HG03342 (cell line): ENCODE data around the gene GPRC5C.
A peak's percentile ranks its signal among the peaks of the same experiment; 100 is the strongest.
"Not testable (repeated sequence)": the region's sequence is repeated elsewhere in the genome, so short reads cannot be mapped to it uniquely, and the experiment has no call there.

ENCODE experiments used
- ATAC-seq: cut with Tn5 transposase; IDR thresholded peaks from one replicate; pipeline ENCODE4 v1.9.1; 2021; ENCODE audit warnings: mild to moderate bottlenecking, moderate library complexity; ENCODE audit not compliant: unreplicated experiment

The GPRC5C gene

GRCh38 chr17:74466111-74466827, 34.4 kb downstream of the GPRC5C start, which contains the start of gene CD300A:
TSS of gene CD300A (plus strand) at chr17:74466634. CDS start at chr17:74466704, 70 bp downstream.
- no peak for ATAC-seq

GRCh38 chr17:74466828-74467184, 34.9 kb downstream of the GPRC5C start:
- ATAC-seq = no peak

DNA sequence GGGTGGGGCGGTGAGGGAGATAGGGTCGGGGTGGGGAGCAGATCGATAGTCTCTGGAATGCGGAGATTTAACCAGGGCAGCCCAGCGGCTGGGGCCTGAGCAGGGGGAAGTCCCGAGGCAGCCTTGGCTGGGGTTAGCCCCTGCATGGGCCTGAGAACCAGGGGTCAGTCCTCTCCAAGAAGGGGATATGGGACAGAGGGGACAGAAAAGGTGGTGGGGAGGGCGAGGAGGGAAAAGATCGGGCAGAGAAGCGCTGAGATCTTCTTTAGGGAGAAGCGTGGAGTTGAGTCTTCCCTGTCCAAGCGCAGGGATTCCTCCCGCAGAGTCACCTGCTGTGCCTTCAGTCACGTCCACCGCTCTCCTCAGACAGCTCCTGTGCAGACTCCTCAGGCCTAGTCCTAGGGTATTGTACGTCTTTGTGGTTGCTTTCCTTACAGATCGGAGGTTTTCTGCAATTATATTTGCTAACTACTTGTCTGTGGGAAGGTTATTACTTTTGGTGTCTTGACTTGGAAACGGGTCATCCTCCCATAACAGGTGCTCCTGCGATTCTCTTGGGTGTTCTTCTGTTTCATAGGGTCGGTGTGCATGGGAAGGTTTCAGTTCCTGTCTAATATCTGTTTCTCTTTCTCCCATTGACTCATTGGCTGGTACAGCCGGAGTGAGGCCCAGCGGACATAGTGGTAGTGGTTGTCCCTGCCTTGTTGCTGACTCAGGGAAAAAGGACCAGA, 35.5 kb downstream of the GPRC5C start:
- ATAC-seq = peak; percentile 83

DNA sequence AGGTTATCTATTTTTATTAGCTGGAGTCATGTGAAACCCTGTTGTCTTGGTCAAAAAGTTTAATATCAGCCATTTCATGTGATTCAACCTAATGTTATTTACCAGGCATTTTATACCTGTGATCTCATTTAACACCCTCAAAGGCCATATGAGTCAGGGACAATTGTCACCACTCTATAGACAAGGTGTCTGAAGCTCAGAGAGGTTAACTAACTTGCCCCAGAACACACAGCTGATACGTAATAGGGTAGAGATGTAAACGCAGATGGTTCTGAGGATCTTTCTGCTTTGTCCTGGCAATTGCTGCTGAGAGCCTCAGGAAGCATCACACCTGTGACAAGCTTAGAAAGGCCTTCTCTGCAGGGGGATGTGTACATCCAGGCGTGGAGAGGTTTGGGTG, 39.5 kb downstream of the GPRC5C start:
- no peak for ATAC-seq

- ATAC-seq = no peak
These were observed 41.0 kb downstream of the GPRC5C start for GRCh38 chr17:74472890-74473289.

DNA sequence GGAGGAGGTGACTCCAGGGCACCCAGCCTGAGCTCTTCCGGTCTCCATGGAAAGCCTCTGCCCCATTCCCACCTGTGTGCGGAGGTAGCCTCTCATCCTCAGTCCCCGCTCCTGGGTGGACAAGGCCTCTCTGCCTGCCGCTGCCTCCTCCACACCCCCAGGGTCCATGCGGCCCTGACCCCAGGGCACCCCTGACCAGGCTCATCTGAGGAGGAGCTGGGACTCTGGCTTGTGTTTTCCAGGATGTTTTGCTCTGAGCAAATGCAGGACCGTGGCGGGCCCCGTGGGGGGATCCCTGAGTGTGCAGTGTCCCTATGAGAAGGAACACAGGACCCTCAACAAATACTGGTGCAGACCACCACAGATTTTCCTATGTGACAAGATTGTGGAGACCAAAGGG, 41.4 kb downstream of the GPRC5C start:
- no peak for ATAC-seq

GRCh38 chr17:74474043-74474792, 42.3 kb downstream of the GPRC5C start:
- ATAC-seq = no peak

- no peak for ATAC-seq
These were observed 43.3 kb downstream of the GPRC5C start for GRCh38 chr17:74475189-74475588.

DNA sequence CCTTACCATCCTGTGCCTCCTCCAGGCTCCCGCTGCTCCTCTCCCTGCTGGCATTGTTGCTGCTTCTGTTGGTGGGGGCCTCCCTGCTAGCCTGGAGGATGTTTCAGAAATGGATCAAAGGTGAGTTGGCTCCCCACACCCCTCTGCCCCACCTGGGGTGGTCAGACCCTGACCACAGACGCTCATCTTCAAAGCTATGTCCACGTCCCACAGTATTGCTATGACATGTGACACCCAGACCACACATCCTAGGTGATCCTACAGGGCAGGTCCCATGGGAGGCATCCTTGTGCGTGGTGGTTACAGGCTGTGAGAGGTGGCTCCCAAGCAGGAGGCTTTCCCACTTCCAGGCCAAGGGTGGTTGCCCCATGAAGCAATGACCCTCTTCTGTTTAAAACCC, 45.5 kb downstream of the GPRC5C start:
- ATAC-seq = no peak

DNA sequence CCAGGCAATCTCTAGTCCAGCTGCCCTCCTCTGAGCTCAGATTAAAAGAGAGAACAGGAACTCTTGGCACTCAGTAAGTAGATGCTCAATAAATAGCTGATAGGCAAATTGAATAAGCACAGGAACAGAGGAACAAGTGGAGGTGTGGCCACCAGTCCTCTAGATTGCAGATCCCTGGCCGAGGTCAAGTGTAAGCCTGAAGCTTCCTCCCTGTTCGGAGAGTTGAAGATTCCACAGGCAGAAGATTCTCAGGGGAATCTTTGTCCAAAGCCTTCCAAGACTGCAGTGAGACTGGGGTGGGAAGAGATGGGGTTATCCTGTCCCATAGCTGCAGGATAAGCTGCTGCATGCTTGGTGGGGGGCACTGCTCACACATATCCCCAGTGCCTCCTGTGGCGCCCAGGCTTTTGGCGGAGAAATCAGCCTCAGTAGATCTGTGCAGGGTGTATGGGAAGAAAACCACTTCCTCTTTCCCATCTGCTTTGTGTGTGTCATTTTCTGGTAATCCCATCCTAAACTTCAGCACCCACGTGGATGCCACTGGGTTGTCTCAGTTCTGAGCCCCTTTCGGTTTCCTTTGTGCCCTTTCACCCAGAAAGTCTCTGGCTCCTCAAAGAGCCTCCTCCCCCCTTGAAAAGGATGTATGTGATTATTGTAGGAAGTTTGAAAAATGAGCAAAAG, 46.7 kb downstream of the GPRC5C start:
- no peak for ATAC-seq

GRCh38 chr17:74480290-74480689, 48.4 kb downstream of the GPRC5C start:
- no peak for ATAC-seq

- no peak for ATAC-seq
These were observed 49.7 kb downstream of the GPRC5C start for GRCh38 chr17:74481621-74482020.

DNA sequence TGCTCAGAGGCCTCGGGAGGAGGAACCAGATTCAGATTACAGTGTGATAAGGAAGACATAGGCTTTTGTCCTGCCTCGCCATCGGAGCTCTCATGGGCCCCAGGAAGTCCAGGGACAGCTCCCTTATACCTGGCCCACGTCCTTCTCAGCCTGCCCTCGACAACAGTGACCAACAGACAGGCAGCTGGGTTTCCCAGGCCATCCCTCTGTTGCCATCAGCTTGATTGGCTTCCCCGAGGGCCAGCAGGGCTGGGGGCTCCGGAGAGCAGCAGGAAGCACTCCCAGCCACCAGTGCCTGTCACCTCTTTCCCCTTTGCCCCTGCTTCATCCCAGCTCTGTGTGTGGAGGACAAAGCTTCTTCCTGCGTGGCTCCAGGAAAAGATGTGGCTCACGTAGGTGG, 52.2 kb downstream of the GPRC5C start:
- no peak for ATAC-seq

DNA sequence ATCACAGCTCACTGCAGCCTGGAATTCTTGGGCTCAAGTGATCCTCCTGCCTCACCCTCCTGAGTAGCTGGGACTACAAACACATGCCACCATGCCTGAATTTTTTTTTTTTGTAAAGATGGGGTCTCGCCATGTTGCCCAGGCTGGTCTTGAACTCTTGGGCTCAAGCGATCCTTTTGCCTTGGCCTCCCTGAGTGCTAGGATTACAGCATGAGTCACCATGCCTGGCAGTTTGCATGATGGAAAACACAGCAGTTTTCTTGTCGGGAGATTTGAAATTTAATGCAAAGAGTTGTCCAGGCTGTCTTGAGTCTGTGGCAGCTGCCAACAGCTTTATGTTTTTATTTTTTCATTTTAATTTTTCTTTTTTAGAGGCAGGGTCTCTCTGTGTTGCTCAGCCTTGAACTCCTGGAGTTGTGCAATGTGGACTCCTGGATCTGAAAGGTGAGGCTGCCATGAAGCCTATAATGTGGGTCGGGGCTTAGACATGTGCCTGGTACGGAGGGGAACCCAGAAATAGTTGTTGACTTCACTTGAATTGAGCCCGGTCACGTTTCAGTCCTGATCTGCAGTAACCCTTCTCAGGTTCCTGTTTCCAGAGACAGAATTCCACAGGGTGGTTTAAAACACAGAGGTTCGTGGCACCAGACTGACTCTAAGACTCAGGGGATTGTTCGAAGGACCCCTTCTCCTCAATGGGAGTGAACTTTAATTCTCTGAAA, 53.3 kb downstream of the GPRC5C start:
- no peak for ATAC-seq

DNA sequence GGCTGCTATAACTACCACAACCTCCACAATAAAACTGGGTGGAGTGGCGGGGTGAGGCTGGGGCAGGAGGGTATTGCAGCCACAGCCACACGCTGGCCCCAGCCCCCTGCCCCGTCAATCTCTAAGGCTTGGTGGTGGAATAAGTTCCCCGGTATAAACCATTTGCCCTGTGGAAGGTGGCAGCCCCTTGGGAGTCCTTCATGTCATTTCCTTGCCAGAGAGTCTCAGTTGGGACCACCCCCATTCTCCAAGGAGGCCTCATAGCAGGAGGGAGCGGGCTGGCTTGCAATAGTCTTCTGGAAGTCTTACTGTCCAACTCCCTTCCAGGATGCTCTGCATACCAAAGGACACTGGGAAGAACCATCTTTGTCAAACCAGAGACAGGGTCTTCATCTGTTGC, 54.0 kb downstream of the GPRC5C start:
- no peak for ATAC-seq

GRCh38 chr17:74488276-74488675, 56.4 kb downstream of the GPRC5C start:
- not testable (repeated sequence) for ATAC-seq

DNA sequence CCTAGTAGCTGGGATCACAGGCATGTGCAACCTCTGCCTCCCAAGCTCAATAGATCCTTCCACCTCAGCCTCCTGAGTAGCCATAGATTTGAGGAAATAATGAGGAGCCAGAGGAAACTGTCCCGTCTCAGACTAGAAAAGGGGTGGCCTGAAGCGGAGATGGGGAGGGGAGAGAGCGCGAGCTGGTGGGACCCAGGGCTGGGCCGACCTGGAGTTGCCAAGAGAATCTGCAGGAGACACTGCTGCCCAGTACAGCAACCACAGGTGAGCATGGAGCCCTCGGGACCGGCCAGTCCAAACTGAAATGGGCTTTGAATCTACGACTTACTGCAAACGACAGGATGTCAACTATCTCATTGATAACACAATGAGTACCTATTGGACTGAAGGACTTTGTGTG, 58.8 kb downstream of the GPRC5C start:
- ATAC-seq = no peak

DNA sequence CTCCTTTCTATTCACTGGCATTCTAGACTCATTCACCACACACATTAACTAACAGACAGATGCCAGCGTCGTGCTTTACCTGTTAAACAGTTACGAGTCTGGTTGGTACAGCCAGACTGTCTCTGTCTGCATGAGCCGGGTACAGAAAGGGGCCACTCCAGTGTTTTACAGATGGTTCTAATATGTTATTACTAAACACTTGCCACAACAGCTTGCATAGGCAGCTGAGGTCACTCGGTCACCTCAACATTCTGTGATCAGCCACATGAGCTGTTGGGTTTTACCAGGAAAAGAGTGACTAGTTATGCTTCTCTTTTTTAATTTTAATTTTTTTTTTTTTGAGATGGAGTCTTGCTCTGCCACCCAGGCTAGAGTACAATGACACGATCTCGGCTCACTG, 59.7 kb downstream of the GPRC5C start:
- no peak for ATAC-seq

DNA sequence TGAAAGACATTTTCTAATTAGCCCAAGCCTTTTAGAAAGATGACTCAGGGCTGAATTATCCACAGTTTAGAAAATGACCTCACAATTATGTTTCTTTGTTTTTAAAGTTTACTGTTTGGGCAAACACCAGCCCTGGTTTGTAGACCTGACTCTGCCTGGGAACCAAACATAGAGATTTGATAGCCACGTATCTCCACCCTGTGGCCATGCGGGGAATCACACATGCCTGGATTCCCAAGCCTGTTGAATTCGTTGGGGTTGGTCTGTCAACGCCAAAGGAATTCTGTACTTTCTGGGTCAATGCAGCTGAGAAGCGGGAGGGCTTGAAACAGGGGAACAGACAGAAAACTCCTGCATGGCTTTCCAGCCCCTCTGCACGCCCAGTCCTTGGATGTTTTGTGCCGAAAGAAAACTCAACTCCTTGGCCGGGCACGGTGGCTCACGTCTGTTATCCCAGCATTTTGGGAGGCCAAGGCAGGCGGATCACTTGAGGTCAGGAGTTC, 61.5 kb downstream of the GPRC5C start:
- ATAC-seq = no peak
